PC-9 (cell line): ENCODE data around the gene ENKD1.

ENCODE experiments used
- CTCF ChIP-seq: fragments of 200-600 bp; sonication (generic); conservative IDR thresholded peaks from 2 replicates; pipeline ENCODE4 v1.6.1; 2017; ENCODE audit warnings: mixed run types, antibody characterized with exemption, mild to moderate bottlenecking, moderate library complexity
- EZH2 ChIP-seq: fragments of 200-600 bp; sonication (generic); IDR thresholded peaks from 2 replicates; pipeline ENCODE4 v1.8.0; 2017; ENCODE audit warnings: antibody characterized with exemption, low read depth

- TF ChIP-seq EZH2 (no peak), CTCF (no peak)
These were observed 17.0 kb downstream of the ENKD1 start for GRCh38 chr16:67649494-67649931.
